Lower lobe of right lung (tissue), 2 donors: ENCODE results near the gene MICALL1. TPM values are rescaled to one million over a fixed set of nuclear protein-coding genes. Genes with fewer than 3 reads are reported as not detected.

ENCODE experiments used
- ATAC-seq, 2 donors: fragments of 200-7000 bp; cut with Tn5 transposase; one replicate each; pipeline ENCODE4 v1.9.1; 2020 to 2022; ENCODE audit warnings: mild to moderate bottlenecking in 2 of 2, moderate library complexity in 2 of 2
- DNase-seq: peaks from one replicate; pipeline ENCODE4 v3.0.0-alpha.2; 2020
- H3K27ac ChIP-seq: fragments of 200-600 bp; one replicate; pipeline ENCODE4 v1.8.0; 2022
- H3K27me3 ChIP-seq: fragments of 200-600 bp; one replicate; pipeline ENCODE4 v1.8.0; 2022; ENCODE audit warnings: low read depth
- H3K36me3 ChIP-seq: fragments of 200-600 bp; one replicate; pipeline ENCODE4 v1.8.0; 2022; ENCODE audit warnings: mild to moderate bottlenecking
- H3K4me1 ChIP-seq: fragments of 200-600 bp; one replicate; pipeline ENCODE4 v1.8.0; 2022
- H3K4me3 ChIP-seq: fragments of 200-600 bp; one replicate; pipeline ENCODE4 v1.8.0; 2022; ENCODE audit warnings: mild to moderate bottlenecking
- H3K9me3 ChIP-seq: fragments of 200-600 bp; one replicate; pipeline ENCODE4 v1.8.0; 2022
- intact Hi-C: fragments of 100-400 bp; cut with DNase I; formaldehyde crosslinking; loops from one replicate; pipeline ENCODE4 v1.11.0; 2022
- total RNA-seq: library from RNA; stranded (reverse); fragmentation: NEBNext Ultra II Directional; extraction: Animal tissue kit (Norgen Biotek cat#: 25700); gene quantifications from one replicate; pipeline ENCODE4 v1.2.1, GENCODE V29; 2021
- TF ChIP-seq, protein P1 (sequence below): fragments of 200-600 bp; IDR thresholded peaks from one replicate; pipeline ENCODE4 v1.8.0; 2022; ENCODE audit warnings: antibody characterized with exemption, mild to moderate bottlenecking
- donor health status: DM: no; HTN: yes; CAD: no; lungs with severe emphysema.

Gene MICALL1
- total RNA-seq, 1 donor from 2014 or later = 32.2 TPM

DNA sequence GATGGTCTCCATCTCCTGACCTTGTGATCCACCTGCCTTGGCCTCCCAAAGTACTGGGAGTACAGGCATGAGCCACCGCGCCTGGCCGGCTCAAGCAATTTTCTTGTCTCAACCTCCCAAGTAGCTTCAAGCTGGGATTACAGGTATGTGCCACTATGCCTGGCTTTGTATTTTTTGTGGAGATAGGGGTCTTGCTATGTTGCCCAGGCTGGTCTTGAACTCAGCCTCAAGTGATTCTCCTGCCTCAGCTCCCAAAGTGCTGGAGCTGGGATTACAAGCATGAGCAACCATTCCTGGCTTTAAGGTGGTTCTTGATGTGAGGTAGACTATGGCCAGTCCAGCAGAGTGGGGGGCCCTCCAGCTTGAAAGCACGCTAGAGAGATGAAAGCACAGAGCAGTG is 55.0 kb downstream of the MICALL1 start:
- intact Hi-C loops = no loop called here
- H3K9me3 ChIP-seq = no peaks in the 10 kb centered on the region
- ATAC-seq (no peak), DNase-seq (no peak)
- H3K4me1 ChIP-seq = no peaks in the 10 kb centered on the region
- H3K27ac ChIP-seq = no peak overlapping the region
- TF ChIP-seq, protein P1, sequence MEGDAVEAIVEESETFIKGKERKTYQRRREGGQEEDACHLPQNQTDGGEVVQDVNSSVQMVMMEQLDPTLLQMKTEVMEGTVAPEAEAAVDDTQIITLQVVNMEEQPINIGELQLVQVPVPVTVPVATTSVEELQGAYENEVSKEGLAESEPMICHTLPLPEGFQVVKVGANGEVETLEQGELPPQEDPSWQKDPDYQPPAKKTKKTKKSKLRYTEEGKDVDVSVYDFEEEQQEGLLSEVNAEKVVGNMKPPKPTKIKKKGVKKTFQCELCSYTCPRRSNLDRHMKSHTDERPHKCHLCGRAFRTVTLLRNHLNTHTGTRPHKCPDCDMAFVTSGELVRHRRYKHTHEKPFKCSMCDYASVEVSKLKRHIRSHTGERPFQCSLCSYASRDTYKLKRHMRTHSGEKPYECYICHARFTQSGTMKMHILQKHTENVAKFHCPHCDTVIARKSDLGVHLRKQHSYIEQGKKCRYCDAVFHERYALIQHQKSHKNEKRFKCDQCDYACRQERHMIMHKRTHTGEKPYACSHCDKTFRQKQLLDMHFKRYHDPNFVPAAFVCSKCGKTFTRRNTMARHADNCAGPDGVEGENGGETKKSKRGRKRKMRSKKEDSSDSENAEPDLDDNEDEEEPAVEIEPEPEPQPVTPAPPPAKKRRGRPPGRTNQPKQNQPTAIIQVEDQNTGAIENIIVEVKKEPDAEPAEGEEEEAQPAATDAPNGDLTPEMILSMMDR = no peak
- no peaks in the 10 kb centered on the region for H3K27me3 ChIP-seq
- H3K36me3 ChIP-seq = peaks cover 72% of the 10 kb centered on the region
- no peak overlapping the region for H3K4me3 ChIP-seq

DNA sequence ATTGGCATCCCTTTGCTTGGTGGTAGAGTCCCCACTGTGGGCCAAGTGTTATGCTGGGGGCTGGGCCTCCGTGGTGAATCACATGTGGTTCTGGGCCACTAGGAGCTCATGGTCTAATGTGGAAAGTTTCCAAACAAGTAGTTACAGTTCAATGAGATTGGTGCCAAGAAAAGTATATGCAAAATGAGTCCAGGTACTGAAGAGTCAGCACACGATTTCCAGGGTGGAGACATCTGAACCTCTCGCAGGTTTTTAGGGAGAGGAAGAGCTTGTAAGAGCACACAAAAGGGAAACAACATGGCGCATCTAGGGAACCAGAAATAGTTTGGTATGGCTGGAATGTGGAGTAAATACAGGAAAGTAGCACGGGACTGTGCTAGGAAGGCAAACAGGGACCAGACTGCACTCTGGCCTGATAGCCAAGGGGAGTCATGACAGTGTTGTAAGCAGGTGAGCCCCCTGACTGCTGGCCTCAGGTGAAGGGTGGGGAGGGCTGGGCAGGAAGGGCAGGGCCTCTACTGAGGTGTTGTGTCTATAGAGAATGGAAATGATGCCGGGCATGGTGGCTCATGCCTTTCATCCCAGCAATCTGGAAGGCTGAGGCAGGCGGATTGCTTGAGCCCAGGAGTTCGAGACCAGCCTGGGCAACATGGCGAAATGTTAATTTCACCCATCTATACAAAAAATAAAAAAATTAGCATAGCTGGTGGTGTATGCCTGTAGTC is 60.0 kb downstream of the MICALL1 start:
- Histone ChIP-seq H3K27ac (no peak overlapping the region), H3K27me3 (no peaks in the 10 kb centered on the region), H3K36me3 (peaks cover 57% of the 10 kb centered on the region), H3K9me3 (no peaks in the 10 kb centered on the region), H3K4me1 (no peaks in the 10 kb centered on the region), H3K4me3 (no peak overlapping the region)
- intact Hi-C loops = no loop called here
- DNase-seq (no peak), ATAC-seq (peak in 1 of 2 donors; percentile 28)
- TF ChIP-seq, protein P1 = no peak

DNA sequence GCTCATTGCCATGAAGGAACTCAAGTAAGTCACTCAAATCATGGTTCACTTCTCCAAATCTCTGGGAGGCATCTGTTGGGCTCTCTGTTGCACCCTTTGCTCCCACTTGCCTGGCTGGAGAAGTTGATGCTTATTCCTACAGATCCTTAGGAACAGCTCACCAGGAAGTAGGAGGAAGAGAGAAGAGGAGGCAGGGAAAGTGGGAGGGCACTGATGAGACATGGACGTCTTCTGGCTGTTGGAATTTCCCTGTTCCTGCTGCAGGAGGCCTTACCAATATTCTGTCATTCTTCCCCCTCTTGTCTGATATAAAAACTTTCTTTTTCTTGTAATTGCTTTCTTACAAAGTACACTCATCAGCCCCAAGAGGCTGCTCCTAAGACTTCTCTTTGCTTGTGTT is 61.0 kb downstream of the MICALL1 start:
- no peaks in the 10 kb centered on the region for H3K9me3 ChIP-seq
- ATAC-seq = no peak
- H3K27me3 ChIP-seq = no peaks in the 10 kb centered on the region
- no peak overlapping the region for H3K4me3 ChIP-seq
- no peak for DNase-seq
- peaks cover 47% of the 10 kb centered on the region for H3K36me3 ChIP-seq
- no peak overlapping the region for H3K27ac ChIP-seq
- TF ChIP-seq, protein P1 = no peak
- intact Hi-C loops = no loop called here
- no peaks in the 10 kb centered on the region for H3K4me1 ChIP-seq

DNA sequence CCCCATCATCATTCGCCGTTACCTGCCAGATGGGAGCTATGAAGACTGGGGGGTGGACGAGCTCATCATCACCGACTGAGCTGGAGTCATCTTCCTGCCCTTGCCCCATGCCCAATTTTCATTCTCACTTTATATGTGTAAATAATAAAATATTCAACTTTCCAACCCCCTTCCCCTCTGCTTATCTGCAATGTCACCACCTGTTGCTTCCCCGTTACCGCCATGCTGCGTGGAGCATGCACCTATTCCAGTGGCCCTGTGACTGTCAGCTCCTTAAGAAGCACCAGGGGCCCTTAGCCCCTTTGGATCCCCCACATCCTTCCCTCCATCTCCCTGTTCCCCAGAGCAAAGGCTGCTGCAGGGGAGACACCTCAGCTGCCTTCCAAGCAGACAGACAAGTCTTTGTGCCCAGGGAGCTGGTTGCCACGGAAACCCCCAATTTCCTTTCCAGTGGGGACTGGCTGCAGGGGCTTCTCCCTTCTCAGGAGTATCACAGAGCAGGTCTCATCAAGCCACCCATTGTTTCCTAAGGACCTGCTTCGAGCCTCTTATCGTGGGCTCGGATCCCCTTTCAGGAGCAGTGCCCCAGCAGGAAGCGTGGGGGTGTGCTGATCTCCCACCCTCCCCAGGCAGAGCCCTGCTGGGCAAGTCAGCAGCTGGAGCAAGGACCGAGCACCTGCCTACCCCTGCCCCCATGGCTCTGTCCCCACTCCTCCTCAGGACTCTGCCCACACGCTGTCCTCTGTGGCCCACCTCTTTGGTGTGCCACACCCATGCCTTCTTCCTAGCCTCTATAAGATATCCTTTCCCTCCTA is 61.7 kb downstream of the MICALL1 start:
- DNase-seq (no peak), ATAC-seq (no peak)
- Histone ChIP-seq H3K9me3 (no peaks in the 10 kb centered on the region), H3K36me3 (peaks cover 42% of the 10 kb centered on the region), H3K27me3 (no peaks in the 10 kb centered on the region), H3K27ac (no peak overlapping the region), H3K4me3 (no peak overlapping the region), H3K4me1 (no peaks in the 10 kb centered on the region)
- intact Hi-C loops = no loop called here
- TF ChIP-seq, protein P1 = no peak

DNA sequence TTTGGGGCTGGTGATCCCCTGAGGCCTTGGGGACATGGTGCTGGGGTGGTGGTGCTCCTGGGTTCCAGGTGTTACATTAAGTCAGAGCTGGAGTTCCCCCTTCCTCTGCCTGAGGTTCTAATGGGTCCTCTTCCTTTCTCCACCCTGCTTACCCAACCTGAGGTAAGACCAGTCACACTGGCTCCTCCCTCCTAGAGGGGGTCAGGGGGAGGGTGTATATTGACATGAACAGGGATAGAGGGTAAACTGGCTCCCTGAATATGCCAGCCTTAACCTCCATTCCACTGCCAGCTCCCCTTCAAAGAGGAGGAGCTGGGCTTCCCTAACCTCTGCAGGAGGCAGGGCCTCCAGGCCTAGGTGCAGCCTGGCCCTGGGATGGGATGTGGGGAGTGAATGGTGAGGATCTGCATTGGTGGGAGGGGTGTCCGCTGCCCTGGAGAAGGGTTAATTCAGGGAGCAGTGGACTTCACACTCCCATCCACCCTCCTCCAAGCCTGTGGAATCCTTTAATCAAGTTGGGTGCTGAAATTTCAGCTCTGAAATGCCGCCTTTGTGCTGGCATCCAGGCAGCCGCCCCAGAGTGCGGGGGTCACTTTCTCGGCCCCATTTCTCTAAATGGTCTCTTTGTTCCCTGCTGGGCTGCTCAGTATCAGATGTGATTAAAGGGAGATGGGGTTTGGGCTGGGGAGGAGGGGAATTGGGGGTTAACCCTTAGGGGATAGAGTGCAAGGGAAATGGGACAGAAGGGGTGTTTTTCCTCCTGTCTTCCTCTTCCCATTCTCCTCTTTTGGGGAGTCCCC is 62.6 kb downstream of the MICALL1 start:
- TF ChIP-seq, protein P1 = no peak
- ATAC-seq (no peak), DNase-seq (no peak)
- Histone ChIP-seq H3K4me3 (no peak overlapping the region), H3K27me3 (no peaks in the 10 kb centered on the region), H3K27ac (no peak overlapping the region), H3K4me1 (no peaks in the 10 kb centered on the region), H3K36me3 (peaks cover 38% of the 10 kb centered on the region), H3K9me3 (no peaks in the 10 kb centered on the region)
- intact Hi-C loops = no loop called here
